GM10266 (cell line): Measurements from ENCODE around the gene GIT2.
"Not testable (repeated sequence)": the region's sequence is repeated elsewhere in the genome, so short reads cannot be mapped to it uniquely, and the experiment has no call there.

Source experiments
- DNase-seq: peaks from one replicate; pipeline ENCODE4 v3.0.0; 2012; ENCODE audit errors: extremely low spot score
- CTCF ChIP-seq: IDR thresholded peaks from 2 replicates; pipeline ENCODE4 v1.5.1; 2012; ENCODE audit warnings: mild to moderate bottlenecking, low read depth; ENCODE audit not compliant: control insufficient read depth, insufficient read depth; ENCODE audit errors: missing control alignments

Gene GIT2

GRCh38 chr12:109988903-109989302 is 7.3 kb downstream of the GIT2 start:
- TF ChIP-seq CTCF = no peak
- no peak for DNase-seq

GRCh38 chr12:109988274-109988673 is 7.9 kb downstream of the GIT2 start:
- DNase-seq = no peak
- no peak for TF ChIP-seq CTCF

- DNase-seq = no peak
- no peak for TF ChIP-seq CTCF
Observed at GRCh38 chr12:109987615-109988014, 8.6 kb downstream of the GIT2 start.

GRCh38 chr12:109986236-109986635 is 9.9 kb downstream of the GIT2 start:
- not testable (repeated sequence) for DNase-seq

GRCh38 chr12:109983432-109984142 is 12.6 kb downstream of the GIT2 start:
- DNase-seq = no peak
- TF ChIP-seq CTCF = no peak

GRCh38 chr12:109982210-109982609 is 14.0 kb downstream of the GIT2 start:
- DNase-seq = no peak
- TF ChIP-seq CTCF = no peak

- DNase-seq = no peak
- no peak for TF ChIP-seq CTCF
Observed at GRCh38 chr12:109981311-109981710, 14.9 kb downstream of the GIT2 start.

- DNase-seq = no peak
- TF ChIP-seq CTCF = no peak
Observed at GRCh38 chr12:109972821-109973220, 23.3 kb downstream of the GIT2 start.
